ENCODE data around the gene UROC1.

UROC1 gene

DNA sequence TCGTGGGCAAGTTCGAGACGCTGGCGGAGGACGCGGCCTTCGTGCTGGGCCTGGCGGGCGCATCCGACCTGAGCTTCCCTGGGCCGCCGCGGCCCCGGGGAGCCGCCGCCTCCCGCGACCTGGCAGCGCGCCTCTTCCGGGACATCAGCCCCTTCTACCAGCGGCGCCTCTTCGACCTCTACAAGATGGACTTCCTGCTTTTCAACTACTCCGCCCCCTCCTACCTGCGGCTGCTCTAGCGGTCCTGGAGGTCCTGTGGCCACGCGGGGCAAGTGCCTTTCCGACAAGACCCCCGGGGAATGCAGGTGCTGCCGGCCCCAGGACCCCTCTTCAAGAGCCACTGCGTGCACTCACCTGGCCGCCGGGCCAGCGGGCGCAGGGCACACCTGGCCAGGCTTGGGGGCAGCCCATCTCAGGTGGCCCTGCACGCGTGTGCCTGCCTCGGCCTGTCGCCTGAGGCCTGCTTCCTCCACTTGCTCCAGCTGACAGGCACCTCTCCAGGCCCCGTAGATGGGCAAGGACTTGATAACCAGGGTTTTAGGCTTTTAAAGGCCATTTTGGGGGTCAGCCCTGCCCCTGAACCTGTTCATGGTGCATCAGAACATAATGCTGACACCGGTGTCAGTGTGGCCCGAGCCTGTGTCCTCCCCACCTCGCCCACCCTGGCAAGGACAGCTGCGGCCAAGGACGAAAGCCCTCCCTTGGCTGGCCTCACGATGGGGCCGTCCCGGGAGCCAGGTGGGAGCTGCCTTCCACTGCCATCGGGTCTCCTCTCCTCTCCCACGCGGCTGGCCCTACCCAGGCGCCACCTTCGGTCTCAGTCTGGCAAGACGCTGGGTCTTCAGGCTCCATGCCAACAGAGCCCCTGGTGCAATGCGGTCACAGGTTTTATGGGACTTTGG, 25.0 kb upstream of the UROC1 start:
- H3K4me3 ChIP-seq (ENCODE audit: low read depth, low read length) = no peak overlapping the region
- no peak for DNase-seq (ENCODE audit: low read depth, low spot score)
- TF ChIP-seq CTCF (IDR thresholded peaks at IDR 0.05; ENCODE audit: low read depth, low read length) = no peak
- in situ Hi-C loops (cut with HindIII; ENCODE audit: low sequenced_read_pairs) = no loop called here

- no peak overlapping the region for H3K4me3 ChIP-seq (ENCODE audit: low read depth, low read length)
- in situ Hi-C loops (cut with HindIII; ENCODE audit: low sequenced_read_pairs) = no loop called here
- no peak for TF ChIP-seq CTCF (IDR thresholded peaks at IDR 0.05; ENCODE audit: low read depth, low read length)
- no peak for DNase-seq (ENCODE audit: low read depth, low spot score)
These were observed 24.2 kb upstream of the UROC1 start for GRCh38 chr3:126541628-126542339.

DNA sequence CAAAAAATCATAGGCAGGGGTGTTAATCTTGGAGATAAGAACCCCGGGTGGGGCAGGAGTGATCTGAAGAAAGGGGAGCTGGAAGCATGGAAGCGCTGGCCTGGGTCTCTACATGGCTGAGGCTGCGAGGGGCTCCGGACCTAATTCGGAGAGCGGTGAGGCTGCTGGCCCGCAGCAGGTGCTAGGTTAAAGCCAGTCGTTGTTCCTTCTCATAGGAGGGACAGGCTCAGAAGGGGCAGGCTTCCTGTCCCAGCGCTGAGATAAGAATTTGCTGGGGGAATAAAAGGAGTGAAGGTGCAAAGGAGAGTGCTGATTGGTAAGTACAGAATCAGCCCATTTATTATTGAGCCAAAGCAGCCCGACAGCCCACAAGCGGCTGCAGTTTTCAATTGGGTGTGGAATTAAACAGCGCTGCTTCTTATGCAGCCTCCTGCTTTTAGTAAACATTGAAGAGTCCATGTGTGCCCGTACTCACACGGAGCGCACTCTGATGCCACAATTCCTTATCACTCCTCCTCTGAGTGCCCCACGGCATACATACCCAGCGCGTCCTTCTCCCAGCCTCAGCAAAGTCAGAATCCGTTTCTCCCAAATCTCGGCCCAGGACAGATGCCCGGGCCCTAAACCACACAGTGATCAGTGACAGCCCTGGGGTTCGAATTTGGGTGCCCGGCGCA, 23.5 kb upstream of the UROC1 start:
- in situ Hi-C loops (cut with HindIII; ENCODE audit: low sequenced_read_pairs) = no loop called here
- H3K4me3 ChIP-seq (ENCODE audit: low read depth, low read length) = no peak overlapping the region
- no peak for TF ChIP-seq CTCF (IDR thresholded peaks at IDR 0.05; ENCODE audit: low read depth, low read length)
- no peak for DNase-seq (ENCODE audit: low read depth, low spot score)

DNA sequence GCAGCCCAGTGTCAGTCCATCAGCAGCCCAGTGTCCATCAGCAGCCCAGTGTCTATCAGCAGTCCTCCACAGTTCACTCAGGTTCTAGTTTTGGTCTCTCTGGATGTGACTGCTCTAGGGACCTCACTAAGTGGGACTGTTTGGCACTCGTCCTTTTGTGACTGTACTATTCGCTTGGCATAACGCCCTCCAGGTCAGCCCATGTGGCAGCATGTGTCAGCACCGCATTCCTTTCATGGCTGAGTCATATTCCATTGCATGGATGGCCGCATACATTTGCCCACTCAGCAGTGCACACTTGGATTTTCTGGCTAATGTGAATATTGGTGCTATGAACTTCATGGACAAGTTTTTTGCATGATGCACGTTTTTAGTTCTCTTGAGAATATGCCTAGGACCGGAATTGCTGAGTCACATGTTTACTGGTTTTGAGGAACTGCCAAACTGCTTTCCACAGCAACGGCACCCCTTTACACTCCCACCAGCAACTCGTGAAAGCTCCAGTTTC, 22.8 kb upstream of the UROC1 start:
- no peak for TF ChIP-seq CTCF (IDR thresholded peaks at IDR 0.05; ENCODE audit: low read depth, low read length)
- H3K4me3 ChIP-seq (ENCODE audit: low read depth, low read length) = no peak overlapping the region
- in situ Hi-C loops (cut with HindIII; ENCODE audit: low sequenced_read_pairs) = no loop called here
- peak; percentile 86 for DNase-seq (ENCODE audit: low read depth, low spot score)

DNA sequence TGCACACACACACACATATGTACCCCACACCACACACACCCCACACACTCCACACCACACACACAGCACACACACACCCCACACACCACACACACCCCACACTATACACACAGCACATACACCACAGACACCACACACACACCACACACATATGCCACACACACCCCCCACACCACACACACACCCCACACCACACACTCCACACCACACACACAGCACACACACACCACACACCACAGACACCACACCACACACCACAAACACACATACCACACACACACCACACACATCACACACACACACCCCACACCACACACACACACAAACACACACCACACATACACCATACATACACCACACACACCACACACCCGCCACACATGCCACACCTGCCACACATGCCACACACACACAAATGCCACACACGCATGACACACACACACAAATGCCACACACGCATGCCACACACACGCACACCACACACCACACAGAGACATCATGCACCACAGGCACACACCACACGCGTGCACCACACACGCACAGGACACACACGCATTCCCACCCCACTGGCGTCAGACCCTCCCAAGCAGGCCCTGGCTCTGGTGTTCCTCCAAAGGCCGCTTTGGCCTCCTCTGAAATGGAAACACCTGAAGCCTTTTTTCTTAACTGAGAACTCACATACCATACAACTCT, 22.1 kb upstream of the UROC1 start:
- no peak for DNase-seq (ENCODE audit: low read depth, low spot score)
- TF ChIP-seq CTCF (IDR thresholded peaks at IDR 0.05; ENCODE audit: low read depth, low read length) = no peak
- no peak overlapping the region for H3K4me3 ChIP-seq (ENCODE audit: low read depth, low read length)
- in situ Hi-C loops (cut with HindIII; ENCODE audit: low sequenced_read_pairs) = no loop called here

- no peak for DNase-seq (ENCODE audit: low read depth, low spot score)
- in situ Hi-C loops (cut with HindIII; ENCODE audit: low sequenced_read_pairs) = no loop called here
- TF ChIP-seq CTCF (IDR thresholded peaks at IDR 0.05; ENCODE audit: low read depth, low read length) = no peak
- H3K4me3 ChIP-seq (ENCODE audit: low read depth, low read length) = no peak overlapping the region
These were observed 21.4 kb upstream of the UROC1 start for GRCh38 chr3:126538966-126539365.

All from astrocyte of the spinal cord (primary cell).